H1 (cell line): Measurements from ENCODE around the gene RIN3. TPM values are rescaled to one million over a fixed set of nuclear protein-coding genes. Genes with fewer than 3 reads are reported as not detected.

Experiments
- CTCF ChIA-PET: fragments of 300-600 bp; sonication (Branson Sonifier 250); formaldehyde crosslinking; loops from one replicate; lab custom pipeline; 2021; ENCODE audit not compliant: partially characterized antibody; lab: Charles Lee
- POLR2A ChIA-PET: fragments of 300-600 bp; sonication (Branson Sonifier 250); formaldehyde crosslinking; loops from one replicate; lab custom pipeline; 2021; ENCODE audit warnings: inconsistent platforms; ENCODE audit not compliant: partially characterized antibody; lab: Charles Lee
- DNase-seq, 2 experiments: peaks; one replicate each; pipeline versions ENCODE4 v3.0.0 to v3.0.0-alpha.2; 2010 to 2022; ENCODE audit warnings: low spot score in 2 of 2, low read depth in 1 of 2, mixed read lengths in 1 of 2
- FAIRE-seq: peaks from 2 replicates; lab custom pipeline; 2011; peaks lifted over from hg19 to GRCh38; lab: Jason Lieb, UNC
- H2AFZ ChIP-seq: 2 replicates; pipeline ENCODE4 v1.8.1; 2012; ENCODE audit warnings: low read length, inconsistent platforms
- H2AK5ac ChIP-seq: 2 replicates; pipeline ENCODE4 v1.6.1; 2013; ENCODE audit warnings: low read depth, low read length
- H2BK120ac ChIP-seq: replicated peaks from 2 replicates; pipeline ENCODE3; 2013; ENCODE audit warnings: low read depth, low read length, inconsistent platforms
- H2BK12ac ChIP-seq: 2 replicates; pipeline ENCODE4 v1.6.1; 2013; ENCODE audit warnings: low read depth, low read length
- H2BK15ac ChIP-seq: 2 replicates; pipeline ENCODE4 v1.6.1; 2013; ENCODE audit warnings: low read length
- H2BK20ac ChIP-seq: 2 replicates; pipeline ENCODE4 v1.6.1; 2013; ENCODE audit warnings: low read length
- H2BK5ac ChIP-seq: 2 replicates; pipeline ENCODE4 v1.6.1; 2013; ENCODE audit warnings: low read depth, low read length
- H3K14ac ChIP-seq: 2 replicates; pipeline ENCODE4 v1.6.1; 2013; ENCODE audit warnings: inconsistent platforms; ENCODE audit not compliant: insufficient read length
- H3K18ac ChIP-seq: 2 replicates; pipeline ENCODE4 v1.6.1; 2013; ENCODE audit warnings: low read length; ENCODE audit errors: extremely low read depth
- H3K23ac ChIP-seq: 2 replicates; pipeline ENCODE4 v1.6.1; 2013; ENCODE audit warnings: inconsistent platforms; ENCODE audit not compliant: insufficient read length
- H3K23me2 ChIP-seq: 2 replicates; pipeline ENCODE4 v1.6.1; 2013; ENCODE audit warnings: low read depth, low read length
- H3K27ac ChIP-seq: 2 replicates; pipeline ENCODE4 v1.6.1; 2011; ENCODE audit warnings: low read depth, low read length, inconsistent platforms
- H3K27me3 ChIP-seq, 4 experiments: replicated peaks in 1 of 4; 1 replicate in 1 of 4; 2 replicates in 3 of 4; pipeline versions ENCODE4 v1.6.1 to v1.8.1; 2011 to 2013; ENCODE audit warnings: low read length in 3 of 4, mild to moderate bottlenecking in 3 of 4, inconsistent platforms in 2 of 4, mixed read lengths in 2 of 4, moderate library complexity in 1 of 4; ENCODE audit not compliant: control insufficient read depth in 3 of 4, insufficient read depth in 3 of 4; ENCODE audit errors: extremely low read depth in 1 of 4
- H3K36me3 ChIP-seq, 4 experiments: 2 replicates each; pipeline versions ENCODE4 v1.6.1 to v1.8.1; 2011 to 2013; ENCODE audit warnings: mild to moderate bottlenecking in 4 of 4, low read length in 3 of 4, moderate library complexity in 2 of 4, control low read depth in 1 of 4, inconsistent platforms in 1 of 4; ENCODE audit not compliant: insufficient read depth in 4 of 4, control insufficient read depth in 2 of 4
- H3K4ac ChIP-seq: replicated peaks from 2 replicates; pipeline ENCODE3; 2013; ENCODE audit warnings: low read length, low read depth, mixed read lengths, inconsistent platforms; ENCODE audit not compliant: insufficient read length
- H3K4me1 ChIP-seq, 4 experiments: replicated peaks in 1 of 4; 1 replicate in 1 of 4; 2 replicates in 3 of 4; pipeline versions ENCODE4 v1.6.1 to v1.8.1; 2011 to 2013; ENCODE audit warnings: low read length in 3 of 4, inconsistent platforms in 2 of 4, mixed read lengths in 1 of 4; ENCODE audit not compliant: insufficient read depth in 4 of 4, control insufficient read depth in 3 of 4
- H3K4me2 ChIP-seq, 2 experiments: 2 replicates each; pipeline versions ENCODE4 v1.6.1 to v1.8.1; 2011 to 2013; ENCODE audit warnings: low read depth in 2 of 2, low read length in 2 of 2, control low read depth in 1 of 2, inconsistent platforms in 1 of 2, mild to moderate bottlenecking in 1 of 2; ENCODE audit not compliant: insufficient read depth in 1 of 2
- H3K4me3 ChIP-seq, 4 experiments: fragments of 200-600, 300-600 bp in 1 of 4; sonication (generic), shearing (Covaris generic), sonication (Bioruptor Twin) in 1 of 4; 2 replicates each; pipeline versions ENCODE4 v1.5.1 to v1.8.1; 2011 to 2016; ENCODE audit warnings: low read length in 4 of 4, low read depth in 3 of 4, control low read depth in 2 of 4, inconsistent platforms in 2 of 4, mild to moderate bottlenecking in 2 of 4, mixed read lengths in 1 of 4, moderate library complexity in 1 of 4; ENCODE audit not compliant: insufficient read depth in 2 of 4; ENCODE audit errors: extremely low read depth in 1 of 4
- H3K56ac ChIP-seq: replicated peaks from 2 replicates; pipeline ENCODE3; 2013; ENCODE audit warnings: low read depth, mild to moderate bottlenecking, mixed read lengths, low read length, inconsistent platforms; ENCODE audit not compliant: insufficient read length
- H3K79me1 ChIP-seq: 2 replicates; pipeline ENCODE4 v1.6.1; 2013; ENCODE audit warnings: low read depth, low read length, control low read depth
- H3K79me2 ChIP-seq, 2 experiments: 2 replicates each; pipeline versions ENCODE4 v1.6.1 to v1.8.1; 2012 to 2013; ENCODE audit warnings: low read length in 2 of 2, mild to moderate bottlenecking in 2 of 2, inconsistent platforms in 1 of 2; ENCODE audit not compliant: insufficient read depth in 2 of 2, control insufficient read depth in 1 of 2
- H3K9ac ChIP-seq, 4 experiments: replicated peaks in 1 of 4; 1 replicate in 1 of 4; 2 replicates in 3 of 4; pipeline versions ENCODE4 v1.6.1 to v1.8.1; 2011 to 2013; ENCODE audit warnings: low read depth in 3 of 4, low read length in 3 of 4, control low read depth in 2 of 4, mild to moderate bottlenecking in 2 of 4, moderate library complexity in 2 of 4, inconsistent platforms in 1 of 4; ENCODE audit errors: extremely low read depth in 1 of 4
- H3K9me3 ChIP-seq, 2 experiments: 2 replicates each; pipeline versions ENCODE4 v1.6.1 to v1.8.1; 2012 to 2013; ENCODE audit warnings: mild to moderate bottlenecking in 2 of 2, moderate library complexity in 2 of 2, control low read depth in 1 of 2, inconsistent platforms in 1 of 2, low read depth in 1 of 2, low read length in 1 of 2, mixed read lengths in 1 of 2; ENCODE audit not compliant: insufficient read depth in 2 of 2
- H4K20me1 ChIP-seq, 2 experiments: replicated peaks in 1 of 2; 2 replicates each; pipeline versions ENCODE3 to v1.8.1; 2011 to 2013; ENCODE audit warnings: inconsistent platforms in 2 of 2, low read length in 2 of 2, mild to moderate bottlenecking in 1 of 2; ENCODE audit not compliant: insufficient read depth in 2 of 2, control insufficient read depth in 1 of 2
- H4K5ac ChIP-seq: 2 replicates; pipeline ENCODE4 v1.6.1; 2013; ENCODE audit warnings: low read length, low read depth, mixed read lengths, inconsistent platforms; ENCODE audit not compliant: insufficient read length
- H4K8ac ChIP-seq: 2 replicates; pipeline ENCODE4 v1.8.0; 2013; ENCODE audit warnings: mild to moderate bottlenecking, moderate library complexity, low read length, inconsistent platforms; ENCODE audit not compliant: insufficient read depth; ENCODE audit errors: extremely low read depth
- H4K91ac ChIP-seq: replicated peaks from 2 replicates; pipeline ENCODE3; 2013; ENCODE audit warnings: low read length, mixed read lengths, inconsistent platforms; ENCODE audit not compliant: insufficient read length
- ASH2L ChIP-seq: fragments of 200-600, 300-600 bp; sonication (generic); IDR thresholded peaks from one replicate; pipeline ENCODE4 v1.7.1; 2017; ENCODE audit warnings: low read length
- BRCA1 ChIP-seq: IDR thresholded peaks from 2 replicates; pipeline ENCODE4 v1.6.1; 2012; ENCODE audit warnings: low read depth, low read length, improper control_type of control experiment
- EZH2 ChIP-seq: fragments of 200-600 bp; sonication (generic); IDR thresholded peaks from 2 replicates; pipeline ENCODE4 v1.7.1; 2012; ENCODE audit warnings: low read depth, mild to moderate bottlenecking, moderate library complexity, low read length, inconsistent platforms; ENCODE audit not compliant: severe bottlenecking
- HDAC2 ChIP-seq, 2 experiments: fragments of 300-600 bp in 1 of 2; sonication (generic) in 1 of 2; IDR thresholded peaks; 2 replicates each; pipeline ENCODE4 v1.6.1; 2011 to 2012; ENCODE audit warnings: low read depth in 2 of 2, low read length in 2 of 2, mild to moderate bottlenecking in 2 of 2, moderate library complexity in 2 of 2, borderline replicate concordance in 1 of 2, inconsistent platforms in 1 of 2
- JUND ChIP-seq: IDR thresholded peaks from 2 replicates; pipeline ENCODE4 v1.6.1; 2011; ENCODE audit warnings: mild to moderate bottlenecking, improper control_type of control experiment, low read length
- KDM5A ChIP-seq: fragments of 200-600 bp; IDR thresholded peaks from 2 replicates; pipeline ENCODE4 v1.7.1; 2012; ENCODE audit warnings: mild to moderate bottlenecking, low read length, inconsistent platforms, mixed read lengths
- SAP30 ChIP-seq: fragments of 300-600 bp; sonication (generic); IDR thresholded peaks from 2 replicates; pipeline ENCODE4 v1.7.1; 2012; ENCODE audit warnings: low read length, moderate library complexity, mild to moderate bottlenecking, inconsistent platforms; ENCODE audit not compliant: insufficient read depth, insufficient replicate concordance
- SIX5 ChIP-seq: IDR thresholded peaks from 2 replicates; pipeline ENCODE4 v1.6.1; 2011; ENCODE audit warnings: mild to moderate bottlenecking, low read depth, low read length
- SRF ChIP-seq: IDR thresholded peaks from 2 replicates; pipeline ENCODE4 v1.6.1; 2011; ENCODE audit warnings: mild to moderate bottlenecking, low read depth, low read length, moderate library complexity
- TEAD4 ChIP-seq: IDR thresholded peaks from 2 replicates; pipeline ENCODE4 v1.6.1; 2012; ENCODE audit warnings: low read depth, low read length, inconsistent platforms, mixed read lengths
- ZNF274 ChIP-seq: IDR thresholded peaks from 2 replicates; pipeline ENCODE4 v1.7.0; 2012; ENCODE audit warnings: low read length, borderline replicate concordance; ENCODE audit errors: extremely low read depth
- WGBS, 2 experiments: shearing (Covaris generic) in 1 of 2; methylation state at CpG; one replicate each; pipeline versions ENCODE4 v1.1.6 to v1.1.7; 2013 to 2015; ENCODE audit warnings: low lambda C conversion rate in 2 of 2, mixed read lengths in 2 of 2, inconsistent platforms in 1 of 2, low coverage in 1 of 2, missing lambda C conversion rate in 1 of 2; ENCODE audit not compliant: insufficient replicate concordance in 2 of 2, insufficient coverage in 1 of 2, insufficient read length in 1 of 2; ENCODE audit errors: extremely low coverage in 1 of 2, missing lambda C conversion rate in 1 of 2; 5-methylcytosine and 5-hydroxymethylcytosine counted together
- polyA plus RNA-seq, 7 experiments: library from polyadenylated mRNA; depleted of rRNA in 3 of 7; stranded (reverse) in 5 of 7; unstranded in 2 of 7; fragments of >200 nt in 5 of 7; fragments of 200-250 nt in 2 of 7; gene quantifications; 1 replicate in 5 of 7; 2 replicates in 1 of 7; 4 replicates in 1 of 7; pipeline versions ENCODE4 v1.2.1 to v1.2.3, GENCODE V29; 2011 to 2013; ENCODE audit warnings: missing spikeins in 2 of 7, mixed read lengths in 2 of 7
- total RNA-seq: library from RNA; stranded (reverse); fragmentation: NEBNext Ultra II Directional; extraction: Animal tissue kit (Norgen Biotek cat#: 25700); gene quantifications from 2 replicates; pipeline ENCODE4 v1.2.1, GENCODE V29; 2021

The RIN3 gene
- total and polyA plus RNA-seq, 2 of the 8 experiments (the other 6 are each of a cell fraction or from before 2014, with no cell fraction given), result 0.59 to 1.5 TPM

- Histone ChIP-seq H2BK5ac (peak overlapping the region; percentile 68; the same call in 1 of the 2 replicates), H3K4me3 (no peak overlapping the region), H2BK20ac (peak overlapping the region; percentile 16; the same call in 1 of the 2 replicates), H3K14ac (no peak overlapping the region), H3K79me1 (no peaks in the 10 kb centered on the region; the same call in 1 of the 2 replicates), H3K4me1 (peaks cover 5 to 14% (median 12%) of the 10 kb centered on the region in 4 experiments; a peak in 6 of 7 replicates), H3K36me3 (no peaks in the 10 kb centered on the region), H3K23ac (no peak overlapping the region), H4K91ac (peak overlapping the region; percentile 88), H4K20me1 (no peaks in the 10 kb centered on the region), H2BK15ac (no peak overlapping the region), H2AK5ac (no peak overlapping the region), H3K4ac (peak overlapping the region; percentile 84), H3K27me3 (no peaks in the 10 kb centered on the region), H3K4me2 (no peak overlapping the region), H4K5ac (no peak overlapping the region), H3K23me2 (no peaks in the 10 kb centered on the region), H3K18ac (no peak overlapping the region), H3K79me2 (no peaks in the 10 kb centered on the region), H4K8ac (no peak overlapping the region), H3K56ac (no peak overlapping the region), H2BK12ac (peak overlapping the region; percentile 29; the same call in 1 of the 2 replicates), H3K9ac (no peak overlapping the region), H2BK120ac (peak overlapping the region; percentile 91), H2AFZ (no peak overlapping the region), H3K9me3 (no peaks in the 10 kb centered on the region; a peak in 1 of 4 replicates), H3K27ac (no peak overlapping the region)
- CTCF ChIA-PET, result interaction anchor here (0.6 to 2.9 kb wide), 6 partner anchors 8 to 140 kb away, joined by 3 to 21 read pairs (median 4); no protein-coding TSS in a partner anchor
- FAIRE-seq, result no peak
- peak in 1 of 2 experiments; percentile 27 for DNase-seq
- 92% methylated on average over 1 of the region's 1 CpG; no CpG with 5 or more reads in 1 of the 2 experiments for WGBS, 2 experiments
- POLR2A ChIA-PET, result no interaction called here
- TF ChIP-seq HDAC2 (IDR thresholded peaks at IDR 0.05; ENCODE audit: borderline replicate concordance in 1 of 2, low read depth in 2 of 2, low read length in 2 of 2) (no peak), SRF (no peak), TEAD4 (no peak), KDM5A (no peak), BRCA1 (no peak), JUND (no peak), EZH2 (no peak), SAP30 (no peak), ASH2L (no peak), SIX5 (no peak), ZNF274 (no peak)
These were observed 40.7 kb upstream of the RIN3 start for GRCh38 chr14:92472860-92473259.
